Hepatocyte (in vitro differentiated cells): ENCODE results near the gene LIMS1.
"Not testable (repeated sequence)": the region's sequence is repeated elsewhere in the genome, so short reads cannot be mapped to it uniquely, and the experiment has no call there.

ENCODE experiments used
- EZH2 ChIP-seq: fragments of 200-600 bp; sonication (generic); IDR thresholded peaks from 2 replicates; pipeline ENCODE4 v1.6.1; 2016; ENCODE audit warnings: antibody characterized with exemption, mild to moderate bottlenecking, borderline replicate concordance
- EZH2phosphoT487 ChIP-seq: fragments of 200-600 bp; sonication (generic); IDR thresholded peaks from one replicate; pipeline ENCODE4 v1.6.1; 2018; ENCODE audit warnings: antibody characterized with exemption, mild to moderate bottlenecking, low read depth, moderate library complexity; ENCODE audit not compliant: unreplicated experiment, severe bottlenecking
- TF ChIP-seq, protein P1 (sequence below): fragments of 200-600 bp; sonication (generic); IDR thresholded peaks from 2 replicates; pipeline ENCODE4 v1.5.1; 2016; ENCODE audit warnings: antibody characterized with exemption, mild to moderate bottlenecking; ENCODE audit not compliant: poor library complexity

- TF ChIP-seq, protein P1, sequence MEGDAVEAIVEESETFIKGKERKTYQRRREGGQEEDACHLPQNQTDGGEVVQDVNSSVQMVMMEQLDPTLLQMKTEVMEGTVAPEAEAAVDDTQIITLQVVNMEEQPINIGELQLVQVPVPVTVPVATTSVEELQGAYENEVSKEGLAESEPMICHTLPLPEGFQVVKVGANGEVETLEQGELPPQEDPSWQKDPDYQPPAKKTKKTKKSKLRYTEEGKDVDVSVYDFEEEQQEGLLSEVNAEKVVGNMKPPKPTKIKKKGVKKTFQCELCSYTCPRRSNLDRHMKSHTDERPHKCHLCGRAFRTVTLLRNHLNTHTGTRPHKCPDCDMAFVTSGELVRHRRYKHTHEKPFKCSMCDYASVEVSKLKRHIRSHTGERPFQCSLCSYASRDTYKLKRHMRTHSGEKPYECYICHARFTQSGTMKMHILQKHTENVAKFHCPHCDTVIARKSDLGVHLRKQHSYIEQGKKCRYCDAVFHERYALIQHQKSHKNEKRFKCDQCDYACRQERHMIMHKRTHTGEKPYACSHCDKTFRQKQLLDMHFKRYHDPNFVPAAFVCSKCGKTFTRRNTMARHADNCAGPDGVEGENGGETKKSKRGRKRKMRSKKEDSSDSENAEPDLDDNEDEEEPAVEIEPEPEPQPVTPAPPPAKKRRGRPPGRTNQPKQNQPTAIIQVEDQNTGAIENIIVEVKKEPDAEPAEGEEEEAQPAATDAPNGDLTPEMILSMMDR: not testable (repeated sequence)
- not testable (repeated sequence) for TF ChIP-seq EZH2, EZH2phosphoT487
Observed at GRCh38 chr2:108655270-108655669, 121.0 kb downstream of the LIMS1 start.
